ENCODE data around the gene SORT1. TPM values are rescaled to one million over a fixed set of nuclear protein-coding genes. Genes with fewer than 3 reads are reported as not detected.

SORT1 gene
- total RNA-seq, 1 experiment from 2014 or later: 9.2 TPM

DNA sequence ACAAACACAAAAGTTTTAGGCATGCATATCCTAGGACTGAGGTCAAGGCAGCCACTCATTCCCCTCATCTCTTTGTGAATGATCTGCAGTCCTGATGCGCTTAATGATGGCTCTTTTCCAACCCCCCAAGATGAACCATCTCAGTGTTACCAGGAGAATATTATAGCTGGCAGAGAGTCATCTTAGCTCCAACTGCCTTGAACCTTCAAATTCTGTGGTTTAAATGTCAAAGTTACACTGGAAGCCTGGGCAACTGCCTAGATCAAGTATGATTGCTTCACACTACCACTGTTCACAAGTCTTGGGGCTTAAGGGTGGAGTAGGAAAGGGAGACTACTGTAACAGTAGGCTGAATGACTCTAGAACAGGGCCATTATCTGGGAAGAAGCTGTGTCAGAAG lies 82.9 kb downstream of the SORT1 start:
- intact Hi-C loops (cut with micrococcal nuclease): no loop called here
- no peak overlapping the region for H3K4me3 ChIP-seq (ENCODE audit: low read length)
- H3K4me1 ChIP-seq (ENCODE audit: insufficient read depth, low read length): no peaks in the 10 kb centered on the region
- no peak overlapping the region for H3K4me2 ChIP-seq (ENCODE audit: low read length)
- no peaks in the 10 kb centered on the region for H3K9me2 ChIP-seq (replicated peaks; ENCODE audit: low read length)
- H3K27me3 ChIP-seq (ENCODE audit: low read length): no peaks in the 10 kb centered on the region
- H3K9ac ChIP-seq (ENCODE audit: low read length): no peak overlapping the region
- DNase-seq (no peak), ATAC-seq (no peak)
- no peak overlapping the region for H3K27ac ChIP-seq (ENCODE audit: low read length)
- no TSS peak for BruUV-seq (replicated peaks)
- H4K20me1 ChIP-seq (ENCODE audit: low read length): no peaks in the 10 kb centered on the region
- ChIA-PET CTCF (interaction anchor here (0.6 kb wide), 1 partner anchor 17 kb away, joined by 4 read pairs; no protein-coding TSS in a partner anchor), POLR2A (ENCODE audit: unreplicated experiment) (no interaction called here)
- no peaks in the 10 kb centered on the region for H3K36me3 ChIP-seq (ENCODE audit: low read depth, low read length)
- no peak overlapping the region for H2AFZ ChIP-seq (ENCODE audit: low read length)
- H3F3A ChIP-seq (ENCODE audit: low read length, unreplicated experiment): no peaks in the 10 kb centered on the region
- H3K9me3 ChIP-seq (ENCODE audit: low read length): no peaks in the 10 kb centered on the region
- TF ChIP-seq EZH2phosphoT487 (IDR thresholded peaks at IDR 0.05; ENCODE audit: borderline replicate concordance, low read length) (no peak), EZH2 (IDR thresholded peaks at IDR 0.05; ENCODE audit: low read length, unreplicated experiment) (no peak)
- TF ChIP-seq, protein P1, sequence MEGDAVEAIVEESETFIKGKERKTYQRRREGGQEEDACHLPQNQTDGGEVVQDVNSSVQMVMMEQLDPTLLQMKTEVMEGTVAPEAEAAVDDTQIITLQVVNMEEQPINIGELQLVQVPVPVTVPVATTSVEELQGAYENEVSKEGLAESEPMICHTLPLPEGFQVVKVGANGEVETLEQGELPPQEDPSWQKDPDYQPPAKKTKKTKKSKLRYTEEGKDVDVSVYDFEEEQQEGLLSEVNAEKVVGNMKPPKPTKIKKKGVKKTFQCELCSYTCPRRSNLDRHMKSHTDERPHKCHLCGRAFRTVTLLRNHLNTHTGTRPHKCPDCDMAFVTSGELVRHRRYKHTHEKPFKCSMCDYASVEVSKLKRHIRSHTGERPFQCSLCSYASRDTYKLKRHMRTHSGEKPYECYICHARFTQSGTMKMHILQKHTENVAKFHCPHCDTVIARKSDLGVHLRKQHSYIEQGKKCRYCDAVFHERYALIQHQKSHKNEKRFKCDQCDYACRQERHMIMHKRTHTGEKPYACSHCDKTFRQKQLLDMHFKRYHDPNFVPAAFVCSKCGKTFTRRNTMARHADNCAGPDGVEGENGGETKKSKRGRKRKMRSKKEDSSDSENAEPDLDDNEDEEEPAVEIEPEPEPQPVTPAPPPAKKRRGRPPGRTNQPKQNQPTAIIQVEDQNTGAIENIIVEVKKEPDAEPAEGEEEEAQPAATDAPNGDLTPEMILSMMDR (conservative IDR thresholded peaks at IDR 0.05; ENCODE audit: low read depth, low read length): no peak
- H3K79me2 ChIP-seq (ENCODE audit: low read length): no peaks in the 10 kb centered on the region

DNA sequence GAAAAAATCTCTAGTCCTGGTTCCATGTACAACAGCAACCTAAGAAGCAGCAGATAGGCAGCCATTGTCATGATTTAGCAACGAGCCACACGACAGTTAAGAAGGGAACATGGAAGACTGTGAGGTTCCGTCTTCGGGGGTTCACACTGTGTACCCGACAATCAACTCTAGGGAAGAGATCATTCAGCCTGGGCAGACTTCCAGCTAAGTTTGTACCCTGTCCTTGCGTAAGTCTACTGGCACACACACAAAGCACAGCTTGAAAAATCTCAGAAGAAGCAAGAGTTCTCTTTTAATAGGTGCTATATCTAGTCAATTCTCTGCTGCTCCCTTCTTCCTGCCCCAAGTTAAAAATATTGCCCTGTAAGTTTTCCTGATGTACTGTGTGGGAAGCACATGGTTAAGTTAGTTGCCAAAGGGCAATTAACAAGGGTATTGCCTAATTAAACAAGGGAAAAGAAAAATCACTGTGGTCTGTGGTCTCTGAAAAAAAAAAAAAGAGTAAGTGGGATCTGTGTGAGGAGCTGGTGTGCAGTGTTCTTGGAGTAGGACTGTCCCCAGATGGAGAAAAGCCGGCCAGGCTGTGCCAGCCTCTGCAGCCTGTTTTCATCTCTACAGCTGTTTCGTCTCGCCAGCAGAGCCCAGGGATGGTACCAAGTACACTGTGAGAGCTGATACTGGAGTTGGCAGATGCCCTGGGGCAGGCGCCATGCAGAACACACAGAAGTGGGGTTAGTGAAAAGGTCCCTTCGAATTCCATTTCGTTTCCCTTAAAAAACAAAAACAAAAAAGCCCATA lies 84.5 kb downstream of the SORT1 start:
- CTCF ChIA-PET: no interaction called here

More for the DNA sequence above, 84.5 kb downstream of the SORT1 start:
- no peaks in the 10 kb centered on the region for H3K4me1 ChIP-seq (ENCODE audit: insufficient read depth, low read length)
- no TSS peak for BruUV-seq (replicated peaks)
- intact Hi-C loops (cut with micrococcal nuclease): no loop called here
- no peak overlapping the region for H3K4me3 ChIP-seq (ENCODE audit: low read length)
- H3K4me2 ChIP-seq (ENCODE audit: low read length): no peak overlapping the region
- H3K79me2 ChIP-seq (ENCODE audit: low read length): no peaks in the 10 kb centered on the region
- no peaks in the 10 kb centered on the region for H3K9me3 ChIP-seq (ENCODE audit: low read length)
- H3K9ac ChIP-seq (ENCODE audit: low read length): no peak overlapping the region
- H3K27ac ChIP-seq (ENCODE audit: low read length): no peak overlapping the region
- no peaks in the 10 kb centered on the region for H3F3A ChIP-seq (ENCODE audit: low read length, unreplicated experiment)
- ATAC-seq (no peak), DNase-seq (no peak)
- POLR2A ChIA-PET (ENCODE audit: unreplicated experiment): interaction anchor here (0.5 kb wide), 1 partner anchor 22 kb away, joined by 3 read pairs; no protein-coding TSS in a partner anchor
- no peak for TF ChIP-seq EZH2 (IDR thresholded peaks at IDR 0.05; ENCODE audit: low read length, unreplicated experiment)
- TF ChIP-seq, protein P1 (conservative IDR thresholded peaks at IDR 0.05; ENCODE audit: low read depth, low read length): no peak
- TF ChIP-seq EZH2phosphoT487 (IDR thresholded peaks at IDR 0.05; ENCODE audit: borderline replicate concordance, low read length): no peak
- no peaks in the 10 kb centered on the region for H3K36me3 ChIP-seq (ENCODE audit: low read depth, low read length)
- no peaks in the 10 kb centered on the region for H3K27me3 ChIP-seq (ENCODE audit: low read length)
- no peaks in the 10 kb centered on the region for H4K20me1 ChIP-seq (ENCODE audit: low read length)
- H3K9me2 ChIP-seq (replicated peaks; ENCODE audit: low read length): no peaks in the 10 kb centered on the region
- no peak overlapping the region for H2AFZ ChIP-seq (ENCODE audit: low read length)
